GM12878 (cell line): ENCODE data around the gene APLP2. TPM values are rescaled to one million over a fixed set of nuclear protein-coding genes. Genes with fewer than 3 reads are reported as not detected.
"Not testable (repeated sequence)": the region's sequence is repeated elsewhere in the genome, so short reads cannot be mapped to it uniquely, and the experiment has no call there.

Source experiments
- ATAC-seq: fragments of 200-7000 bp; cut with Tn5 transposase; 3 replicates; pipeline ENCODE4 v1.9.1; 2020; ENCODE audit warnings: mild to moderate bottlenecking, moderate library complexity
- BruUV-seq: library from RNA; stranded (reverse); fragments of 400-500 nt; replicated peaks from 2 replicates; lab custom pipeline; 2021; lab: Mats Ljungman, UMichigan
- CTCF ChIA-PET: fragments of 300-600 bp; sonication (Branson Sonifier 250); formaldehyde crosslinking; extraction: SDS; loops from one replicate; lab custom pipeline; 2021; ENCODE audit warnings: inconsistent platforms; lab: Yijun Ruan, JAX
- POLR2A ChIA-PET: fragments of 350-600 bp; formaldehyde crosslinking; extraction: SDS; loops from one replicate; lab custom pipeline; 2021; ENCODE audit warnings: inconsistent platforms; lab: Charles Lee
- RAD21 ChIA-PET: fragments of 300-600 bp; sonication (Branson Sonifier 250); formaldehyde crosslinking; loops from one replicate; lab custom pipeline; 2023; ENCODE audit warnings: antibody characterized with exemption; ENCODE audit not compliant: unreplicated experiment; lab: Charles Lee
- SMC1A ChIA-PET: fragments of 300-600 bp; sonication (Branson Sonifier 250); formaldehyde crosslinking; loops from one replicate; lab custom pipeline; 2023; ENCODE audit not compliant: unreplicated experiment, uncharacterized antibody; lab: Charles Lee
- DNase-seq: peaks from one replicate; pipeline ENCODE4 v3.0.0-alpha.2; 2011; ENCODE audit warnings: low read depth, low spot score
- FAIRE-seq: peaks from 3 replicates; lab custom pipeline; 2011; peaks lifted over from hg19 to GRCh38; lab: Jason Lieb, UNC
- H2AFZ ChIP-seq: 2 replicates; pipeline ENCODE4 v1.6.0; 2011; ENCODE audit warnings: low read depth, low read length, control low read depth; ENCODE audit not compliant: control insufficient read depth
- H3K27ac ChIP-seq: 2 replicates; pipeline ENCODE4 v1.5.1; 2011; ENCODE audit warnings: control low read depth; ENCODE audit not compliant: control insufficient read depth, insufficient read depth
- H3K27me3 ChIP-seq, 2 experiments: replicated peaks in 1 of 2; 2 replicates each; pipeline versions ENCODE4 v1.6.0 to v1.6.1; 2011; ENCODE audit warnings: low read length in 1 of 2; ENCODE audit not compliant: control insufficient read depth in 2 of 2, insufficient read depth in 2 of 2
- H3K36me3 ChIP-seq, 2 experiments: 2 replicates each; pipeline ENCODE4 v1.5.1; 2011; ENCODE audit warnings: low read length in 1 of 2; ENCODE audit not compliant: control insufficient read depth in 2 of 2, insufficient read depth in 2 of 2
- H3K4me1 ChIP-seq: 2 replicates; pipeline ENCODE4 v1.6.1; 2011; ENCODE audit warnings: mild to moderate bottlenecking, low read length, moderate library complexity, mixed read lengths; ENCODE audit not compliant: control insufficient read depth, insufficient read depth
- H3K4me2 ChIP-seq: 2 replicates; pipeline ENCODE4 v1.6.0; 2011; ENCODE audit warnings: control low read depth; ENCODE audit not compliant: control insufficient read depth, insufficient read depth
- H3K4me3 ChIP-seq: fragments of 200-600 bp; sonication (generic); 2 replicates; pipeline ENCODE4 v1.5.1; 2016
- H3K79me2 ChIP-seq: 2 replicates; pipeline ENCODE4 v1.6.0; 2011; ENCODE audit warnings: low read length; ENCODE audit not compliant: control insufficient read depth, insufficient read depth
- H3K9ac ChIP-seq: 2 replicates; pipeline ENCODE4 v1.8.0; 2011; ENCODE audit warnings: low read length, control low read depth, mixed read lengths; ENCODE audit not compliant: control insufficient read depth, insufficient read depth
- H3K9me3 ChIP-seq: replicated peaks from 3 replicates; pipeline ENCODE4 v1.5.1; 2011; ENCODE audit warnings: mild to moderate bottlenecking, low read length; ENCODE audit not compliant: control insufficient read depth, insufficient read depth
- H4K20me1 ChIP-seq: 2 replicates; pipeline ENCODE4 v1.6.0; 2011; ENCODE audit not compliant: control insufficient read depth, insufficient read depth
- WGBS: methylation state at CpG from one replicate; pipeline ENCODE4 v1.1.6; 2016; ENCODE audit warnings: low lambda C conversion rate; ENCODE audit not compliant: insufficient replicate concordance, insufficient coverage; ENCODE audit errors: missing lambda C conversion rate; 5-methylcytosine and 5-hydroxymethylcytosine counted together
- in situ Hi-C: fragments of 300-500 bp; cut with MboI; formaldehyde crosslinking; loops from 9 replicates; pipeline ENCODE4 v1.14.3; 2018; ENCODE audit warnings: mixed read lengths
- intact Hi-C: fragments of 100-400 bp; cut with micrococcal nuclease; formaldehyde crosslinking; loops from one replicate; pipeline ENCODE4 v1.14.2; 2022; ENCODE audit not compliant: unreplicated experiment
- polyA plus RNA-seq, 11 experiments: library from polyadenylated mRNA; depleted of rRNA in 4 of 11; unstranded in 6 of 11; stranded (reverse) in 5 of 11; fragments of >200 nt; fragmentation: Nextera tagmentation in 4 of 11; fragmentation: Illumina TruSeq in 1 of 11; extraction: Ambion mirVana in 4 of 11; extraction: Trizol in 1 of 11; gene quantifications; 1 replicate in 1 of 11; 2 replicates in 10 of 11; pipeline versions ENCODE4 v1.2.1 to v1.2.3, GENCODE V29; 2011 to 2016; ENCODE audit warnings: inconsistent platforms in 2 of 11, missing spikeins in 2 of 11, low read depth in 1 of 11
- small RNA-seq: library from RNA; depleted of rRNA; stranded (forward); fragments of <200 nt; gene quantifications from one replicate; pipeline ENCODE3, GENCODE V24; 2014
- total RNA-seq, 4 experiments: library from RNA; depleted of rRNA in 3 of 4; stranded (reverse); fragments of >200 nt in 3 of 4; fragmentation: Illumina TruSeq in 1 of 4; extraction: Trizol in 1 of 4; gene quantifications; 2 replicates each; pipeline versions ENCODE4 v1.2.1 to v1.2.3, GENCODE V29; 2013 to 2021

Gene APLP2
- total and polyA plus RNA-seq, 10 of the 15 experiments (the other 5 are each of a cell fraction or from before 2014, with no cell fraction given) = 2.3 to 38.8 (median 21.3) TPM

DNA sequence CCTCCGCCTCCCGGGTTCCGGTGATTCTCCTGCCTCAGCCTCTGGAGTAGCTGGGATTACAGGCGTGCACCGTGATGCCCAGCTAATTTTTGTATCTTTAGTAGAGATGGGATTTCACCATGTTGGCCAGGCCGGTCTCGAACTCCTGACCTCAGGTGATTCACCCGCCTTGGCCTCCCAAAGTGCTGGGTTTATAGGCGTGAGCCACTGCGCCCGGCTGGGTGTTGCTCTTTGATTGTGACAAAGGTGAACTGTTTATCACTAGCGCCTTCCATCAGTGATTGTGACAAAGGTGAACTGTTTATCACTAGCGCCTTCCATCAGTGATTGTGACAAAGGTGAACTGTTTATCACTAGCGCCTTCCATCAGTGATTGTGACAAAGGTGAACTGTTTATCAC lies 123.9 kb downstream of the APLP2 start:
- H3K79me2 ChIP-seq, H2AFZ ChIP-seq, H3K4me1 ChIP-seq, H3K9ac ChIP-seq, RAD21 ChIA-PET, H3K27ac ChIP-seq, H4K20me1 ChIP-seq, H3K4me2 ChIP-seq, H3K27me3 ChIP-seq, FAIRE-seq, H3K9me3 ChIP-seq, intact Hi-C loops, DNase-seq, in situ Hi-C loops, ATAC-seq, CTCF ChIA-PET, BruUV-seq, H3K4me3 ChIP-seq, H3K36me3 ChIP-seq: not testable (repeated sequence)
- ChIA-PET POLR2A (interaction anchor here (0.7 kb wide), 1 partner anchor 77 kb away, joined by 3 read pairs; no protein-coding TSS in a partner anchor), SMC1A (interaction anchor here (0.7 kb wide), 1 partner anchor 10 kb away, joined by 3 read pairs; no protein-coding TSS in a partner anchor)
- 84% methylated on average over 11 of the region's 14 CpGs for WGBS

Small RNA genes lying within 50 kb of the gene (small RNA-seq; reads per million reads assigned to genes)
- gene RF00015 (not detected), gene RPL34P21 (not detected)

Other genes with a start within 250 kb of the APLP2 start
- 15.1 and 16.2 TPM in 2 replicates for gene NFRKB, start 174.3 kb upstream of the APLP2 start, total RNA-seq (2014; rRNA removed)
- gene NFRKB, start 174.3 kb upstream of the APLP2 start, total RNA-seq (2014; rRNA removed; fragmentation: Illumina TruSeq; extraction: Trizol) = 10.7 and 11.0 TPM in 2 replicates
- gene NFRKB, start 174.3 kb upstream of the APLP2 start, total RNA-seq (2021) = 21.7 TPM in 2 replicates
- 12.0 and 14.5 TPM in 2 replicates for gene NFRKB, start 174.3 kb upstream of the APLP2 start, polyA plus RNA-seq (2011; rRNA removed)
- 11.3 and 13.7 TPM in 2 replicates for gene NFRKB, start 174.3 kb upstream of the APLP2 start, polyA plus RNA-seq (2014; fragmentation: Illumina TruSeq; extraction: Trizol)
- gene NFRKB, start 174.3 kb upstream of the APLP2 start, polyA plus RNA-seq (2014; fragmentation: Nextera tagmentation; extraction: Ambion mirVana) = 1 to 10 TPM; 3.7 to 5.4 TPM
- gene NFRKB, start 174.3 kb upstream of the APLP2 start, polyA plus RNA-seq (2014; rRNA removed) = 12.8 and 14.2 TPM in 2 replicates
- 10 to 100 TPM; 16.4 to 19.3 TPM for gene NFRKB, start 174.3 kb upstream of the APLP2 start, polyA plus RNA-seq (2016; fragmentation: Nextera tagmentation; extraction: Ambion mirVana)
- 4.1 TPM in 2 replicates for gene PRDM10, start 67.1 kb upstream of the APLP2 start, total RNA-seq (2014; rRNA removed)
- gene PRDM10, start 67.1 kb upstream of the APLP2 start, total RNA-seq (2014; rRNA removed; fragmentation: Illumina TruSeq; extraction: Trizol) = 3.5 TPM in 2 replicates
- gene PRDM10, start 67.1 kb upstream of the APLP2 start, total RNA-seq (2021) = 6.0 and 7.5 TPM in 2 replicates
- 5.3 and 6.2 TPM in 2 replicates for gene PRDM10, start 67.1 kb upstream of the APLP2 start, polyA plus RNA-seq (2011; rRNA removed)
- gene PRDM10, start 67.1 kb upstream of the APLP2 start, polyA plus RNA-seq (2014; fragmentation: Illumina TruSeq; extraction: Trizol) = 4.3 and 4.4 TPM in 2 replicates
- gene PRDM10, start 67.1 kb upstream of the APLP2 start, polyA plus RNA-seq (2014; fragmentation: Nextera tagmentation; extraction: Ambion mirVana) = 1 to 10 TPM in 1 of 2 experiments, under 1 TPM in 1; 0.93 to 1.3 TPM
- 3.4 and 5.0 TPM in 2 replicates for gene PRDM10, start 67.1 kb upstream of the APLP2 start, polyA plus RNA-seq (2014; rRNA removed)
- 1 to 10 TPM; 4.0 to 5.7 TPM for gene PRDM10, start 67.1 kb upstream of the APLP2 start, polyA plus RNA-seq (2016; fragmentation: Nextera tagmentation; extraction: Ambion mirVana)
- 0.65 and 2.2 TPM in 2 replicates for gene ST14, start 89.9 kb downstream of the APLP2 start, total RNA-seq (2014; rRNA removed)
- 0.41 and 0.45 TPM in 2 replicates for gene ST14, start 89.9 kb downstream of the APLP2 start, total RNA-seq (2014; rRNA removed; fragmentation: Illumina TruSeq; extraction: Trizol)
- gene ST14, start 89.9 kb downstream of the APLP2 start, total RNA-seq (2021) = 1.4 and 1.6 TPM in 2 replicates
- gene ST14, start 89.9 kb downstream of the APLP2 start, polyA plus RNA-seq (2011; rRNA removed) = 1.6 and 3.9 TPM in 2 replicates
- 0.22 and 0.73 TPM in 2 replicates for gene ST14, start 89.9 kb downstream of the APLP2 start, polyA plus RNA-seq (2014; fragmentation: Illumina TruSeq; extraction: Trizol)
- gene ST14, start 89.9 kb downstream of the APLP2 start, polyA plus RNA-seq (2014; fragmentation: Nextera tagmentation; extraction: Ambion mirVana) = under 1 TPM in 1 of 2 experiments, not detected in 1; 0.02 TPM
- gene ST14, start 89.9 kb downstream of the APLP2 start, polyA plus RNA-seq (2014; rRNA removed) = 0.72 and 0.74 TPM in 2 replicates
- under 1 TPM in 1 of 2 experiments, not detected in 1; 0.50 TPM for gene ST14, start 89.9 kb downstream of the APLP2 start, polyA plus RNA-seq (2016; fragmentation: Nextera tagmentation; extraction: Ambion mirVana)
- 15.1 and 17.9 TPM in 2 replicates for gene ZBTB44, start 245.0 kb downstream of the APLP2 start, total RNA-seq (2014; rRNA removed)
- 18.2 and 18.9 TPM in 2 replicates for gene ZBTB44, start 245.0 kb downstream of the APLP2 start, total RNA-seq (2014; rRNA removed; fragmentation: Illumina TruSeq; extraction: Trizol)
- 18.5 and 20.4 TPM in 2 replicates for gene ZBTB44, start 245.0 kb downstream of the APLP2 start, total RNA-seq (2021)
- gene ZBTB44, start 245.0 kb downstream of the APLP2 start, polyA plus RNA-seq (2011; rRNA removed) = 38.2 and 46.2 TPM in 2 replicates
- gene ZBTB44, start 245.0 kb downstream of the APLP2 start, polyA plus RNA-seq (2014; fragmentation: Illumina TruSeq; extraction: Trizol) = 12.9 and 18.6 TPM in 2 replicates
- 1 to 10 TPM; 3.4 to 5.9 TPM for gene ZBTB44, start 245.0 kb downstream of the APLP2 start, polyA plus RNA-seq (2014; fragmentation: Nextera tagmentation; extraction: Ambion mirVana)
- 9.9 and 11.5 TPM in 2 replicates for gene ZBTB44, start 245.0 kb downstream of the APLP2 start, polyA plus RNA-seq (2014; rRNA removed)
- 1 to 10 TPM; 2.8 to 3.0 TPM for gene ZBTB44, start 245.0 kb downstream of the APLP2 start, polyA plus RNA-seq (2016; fragmentation: Nextera tagmentation; extraction: Ambion mirVana)